Measurements from ENCODE around the gene MEMO1.
"Not testable (repeated sequence)": the region's sequence is repeated elsewhere in the genome, so short reads cannot be mapped to it uniquely, and the experiment has no call there.

MEMO1 gene

DNA sequence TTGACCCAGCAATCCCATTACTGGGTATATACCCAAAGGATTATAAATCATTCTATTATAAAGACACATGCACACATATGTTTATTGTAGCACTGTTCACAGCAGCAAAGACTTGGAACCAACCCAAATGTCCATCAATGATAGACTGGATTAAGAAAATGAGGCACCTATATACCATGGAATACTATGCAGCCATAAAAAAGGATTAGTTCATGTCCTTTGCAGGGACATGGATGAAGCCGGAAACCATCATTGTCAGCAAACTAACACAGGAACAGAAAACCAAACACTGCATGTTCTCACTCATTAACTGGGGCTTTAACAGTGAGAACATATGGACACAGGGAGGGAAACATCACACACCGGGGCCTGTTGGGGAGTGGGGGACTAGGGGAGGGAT, 110.7 kb downstream of the MEMO1 start:
- DNase-seq: not testable (repeated sequence)

DNA sequence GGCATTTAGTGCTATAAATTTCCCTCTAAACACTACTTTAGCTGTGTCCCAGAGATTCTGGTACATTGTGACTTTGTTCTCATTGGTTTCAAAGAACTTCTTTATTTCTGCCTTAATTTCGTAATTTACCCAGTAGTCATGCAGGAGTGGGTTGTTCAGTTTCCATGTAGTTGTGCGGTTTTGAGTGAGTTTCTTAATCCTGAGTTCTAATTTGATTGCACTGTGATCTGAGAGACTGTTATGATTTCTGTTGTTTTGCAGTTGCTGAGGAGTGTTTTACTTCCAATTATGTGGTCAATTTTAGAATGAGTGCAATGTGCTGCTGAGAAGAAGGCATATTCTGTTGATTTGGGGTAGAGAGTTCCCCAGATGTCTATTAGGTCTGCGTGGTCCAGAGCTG, 112.5 kb downstream of the MEMO1 start:
- not testable (repeated sequence) for DNase-seq

DNA sequence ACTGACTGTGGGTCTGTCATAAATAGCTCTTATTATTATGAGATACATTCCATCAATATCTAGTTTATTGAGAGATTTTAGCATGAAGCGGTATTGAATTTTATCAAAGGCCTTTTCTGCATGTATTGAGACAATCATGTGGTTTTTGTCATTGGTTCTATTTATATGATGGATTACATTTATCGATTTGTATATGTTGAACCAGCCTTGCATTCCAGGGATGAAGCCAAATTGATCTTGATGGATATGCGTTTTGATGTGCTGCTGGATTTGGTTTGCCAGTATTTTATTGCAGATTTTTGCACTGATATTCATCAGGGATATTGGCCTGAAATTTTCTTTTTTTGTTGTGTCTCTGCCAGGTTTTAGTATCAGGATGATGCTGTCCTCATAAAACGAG, 113.5 kb downstream of the MEMO1 start:
- DNase-seq: not testable (repeated sequence)

DNA sequence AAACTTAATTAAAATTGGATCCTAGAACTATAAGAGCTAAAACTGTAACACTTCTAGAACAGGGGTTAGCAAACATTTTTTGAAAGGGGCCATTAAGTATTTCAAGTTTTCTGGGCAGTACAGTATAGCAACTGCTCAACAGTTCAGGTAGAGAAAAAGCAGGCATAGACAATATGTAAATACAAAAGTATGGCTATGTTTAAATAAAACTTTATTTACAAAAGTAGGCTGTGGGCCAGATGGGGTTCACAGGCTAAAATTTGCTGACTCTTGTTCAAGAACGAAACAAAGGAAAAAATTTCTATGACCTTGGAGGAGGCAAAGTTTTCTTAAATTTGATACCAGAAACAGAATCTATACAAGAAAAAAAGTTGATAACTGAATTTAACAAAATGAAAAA, 114.5 kb downstream of the MEMO1 start:
- no peak for DNase-seq

DNA sequence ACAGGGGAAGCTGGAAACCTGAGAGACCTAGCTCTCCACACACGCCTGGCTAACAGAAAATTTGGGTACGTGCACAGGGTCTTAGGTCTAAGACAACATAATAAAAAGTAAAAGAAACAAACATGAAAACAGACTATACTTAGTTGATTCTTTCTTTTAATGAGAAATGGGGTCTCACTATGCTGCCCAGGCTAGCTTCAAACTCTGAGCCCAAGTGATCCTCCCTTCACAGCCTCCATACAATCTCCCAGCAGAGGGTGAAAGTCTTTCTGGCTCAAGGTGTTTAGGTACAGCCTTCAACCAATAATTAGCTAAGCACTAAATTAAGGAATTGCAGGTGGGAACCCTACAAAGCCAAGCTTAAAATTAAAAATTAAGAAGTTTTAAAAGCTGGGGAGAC, 116.2 kb downstream of the MEMO1 start:
- no peak for DNase-seq

DNA sequence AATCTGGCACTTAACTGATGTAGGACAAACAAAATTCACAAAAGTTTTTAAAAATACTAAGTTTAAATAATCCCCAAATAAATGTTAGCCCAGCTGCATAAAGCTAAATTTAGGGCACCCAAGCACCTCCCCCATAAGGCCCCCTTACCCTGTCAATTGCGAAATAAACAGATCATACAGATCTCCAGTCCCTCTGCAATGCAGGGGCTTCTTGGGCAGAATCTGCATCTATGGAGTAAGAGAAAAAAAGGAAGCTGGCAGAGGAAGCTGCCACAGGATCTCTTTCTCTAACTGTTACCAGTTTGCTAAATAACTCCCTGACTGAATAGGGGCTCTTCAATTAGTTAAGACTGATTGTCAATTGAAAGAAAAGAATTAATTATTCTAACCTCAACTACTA, 117.7 kb downstream of the MEMO1 start:
- DNase-seq: no peak

DNA sequence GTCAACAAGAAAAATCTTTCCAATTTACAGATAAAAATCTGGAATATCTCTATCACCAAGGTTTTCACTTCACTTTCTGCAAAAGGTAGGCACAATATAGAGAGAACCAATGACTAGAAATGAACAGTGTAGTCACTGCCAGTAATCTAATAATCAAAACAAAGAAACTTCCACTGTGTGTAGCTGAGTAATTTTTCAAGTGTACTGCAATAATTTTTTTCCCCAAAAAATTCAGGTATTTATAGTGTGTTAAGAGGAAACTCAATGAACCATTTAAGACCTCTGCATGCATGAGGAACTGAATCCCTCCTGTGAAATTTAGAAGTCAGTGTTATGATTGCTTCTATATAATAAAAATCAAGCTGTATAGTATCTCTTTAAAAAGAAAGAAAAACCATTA, 121.8 kb downstream of the MEMO1 start:
- no peak for DNase-seq

DNA sequence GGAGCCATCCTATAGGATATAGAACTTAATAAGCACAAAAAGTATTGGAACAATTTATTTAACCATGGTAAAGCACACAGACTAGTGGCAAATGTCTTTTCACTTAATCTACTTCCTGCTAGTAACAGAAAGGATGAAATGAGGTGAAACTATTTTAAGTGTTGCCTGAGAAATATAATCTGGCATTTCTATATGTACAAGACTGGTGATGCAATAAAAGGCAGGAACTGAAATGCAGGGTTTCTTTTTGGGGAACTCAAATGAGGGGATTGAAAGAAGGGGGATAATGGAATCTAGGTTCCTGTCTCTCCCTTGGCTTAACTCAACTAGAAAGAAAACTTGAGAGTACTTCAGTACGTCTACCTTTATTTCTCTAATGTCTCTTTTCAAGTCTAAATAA, 122.3 kb downstream of the MEMO1 start:
- no peak for DNase-seq

DNA sequence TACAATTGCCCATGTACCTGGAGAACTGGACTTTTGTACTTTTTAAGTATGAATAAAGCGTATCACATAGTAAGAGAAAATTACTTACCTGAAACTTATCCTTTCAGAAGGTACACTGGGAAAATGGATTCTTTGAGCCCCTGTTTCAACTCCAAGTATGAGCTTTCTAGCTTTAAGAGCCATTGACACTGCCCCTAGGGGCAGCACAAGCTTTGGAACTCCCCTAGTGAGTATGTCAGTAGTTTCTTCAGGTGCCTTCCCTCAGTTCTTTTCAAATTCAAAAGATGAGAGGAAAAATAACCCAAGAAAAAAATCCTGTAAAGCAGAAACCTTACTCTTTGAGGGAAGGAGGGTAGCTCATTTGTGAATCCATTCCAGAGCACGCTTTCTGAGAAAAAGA, 124.1 kb downstream of the MEMO1 start:
- DNase-seq: no peak

DNA sequence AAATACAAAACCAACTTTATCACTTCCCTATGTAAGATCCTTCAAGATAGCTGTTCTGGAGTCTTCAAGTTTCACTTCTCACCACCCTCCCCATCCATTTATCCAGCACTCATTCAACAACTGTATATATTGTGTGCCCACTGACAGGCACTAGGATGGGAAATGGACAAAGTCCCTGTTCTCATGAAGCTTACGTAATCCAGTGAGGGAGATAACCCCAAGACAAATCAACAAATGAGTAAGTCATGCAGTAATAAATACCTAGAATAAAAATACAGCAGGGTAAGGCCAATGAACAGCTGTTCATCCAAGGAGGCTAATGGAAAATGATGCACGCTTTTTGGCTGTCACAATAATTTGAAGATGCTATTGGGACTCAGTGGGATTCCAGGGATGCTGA, 133.8 kb downstream of the MEMO1 start:
- no peak for DNase-seq

DNA sequence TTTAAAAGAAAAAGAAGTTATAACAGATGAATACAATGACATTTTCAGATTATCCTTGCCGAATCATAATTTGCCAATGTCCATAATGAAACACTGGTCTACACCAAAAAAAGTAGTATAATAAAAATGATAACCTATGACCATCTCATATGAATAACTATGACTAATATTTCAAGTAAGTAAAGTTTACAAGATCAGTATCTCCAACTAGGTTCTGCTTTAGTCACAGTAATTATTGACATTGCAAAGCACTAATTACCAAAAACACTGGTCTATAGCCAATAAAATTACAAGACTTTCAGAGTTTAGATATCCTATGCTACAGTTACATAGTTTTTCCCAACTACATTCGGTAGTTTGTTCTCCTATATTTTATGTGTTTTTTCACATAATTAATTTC, 136.7 kb downstream of the MEMO1 start:
- no peak for DNase-seq

DNA sequence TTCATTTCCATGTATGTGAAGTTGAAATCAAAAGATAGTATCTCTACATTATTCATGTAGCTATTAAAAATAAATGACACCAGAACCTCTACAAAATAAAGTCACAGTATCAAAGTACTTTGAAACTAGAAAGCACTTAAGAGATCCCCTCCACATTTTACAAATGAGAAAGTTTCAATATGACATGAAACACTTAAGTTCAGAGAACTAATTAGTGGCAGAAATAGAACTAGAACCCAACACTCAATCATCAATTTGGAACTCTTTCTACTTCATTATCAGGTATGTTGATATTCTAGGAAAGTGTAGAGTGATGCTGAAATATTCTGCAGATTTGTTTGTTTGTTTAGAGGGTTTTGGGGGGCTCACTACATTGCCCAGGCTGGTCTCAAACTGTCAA, 145.6 kb downstream of the MEMO1 start:
- DNase-seq: no peak

DNA sequence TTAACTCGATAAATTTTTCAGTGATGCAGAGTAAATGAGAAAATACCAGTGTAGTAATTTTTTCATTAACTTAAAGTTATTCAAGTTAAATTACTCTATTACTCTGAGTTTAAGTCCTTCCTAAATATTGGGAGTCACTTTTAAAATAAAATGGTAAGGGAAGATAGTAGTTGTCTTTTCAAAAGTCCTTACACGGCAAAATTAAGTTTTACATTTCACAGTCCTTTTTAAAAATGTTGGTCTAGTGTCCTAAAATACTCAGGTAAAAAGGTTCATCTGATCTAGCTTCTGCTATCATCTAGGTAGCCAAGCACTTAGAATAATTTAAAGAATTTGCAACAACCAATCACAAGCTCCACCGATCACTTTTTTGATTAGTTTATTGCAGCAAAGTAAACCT, 146.9 kb downstream of the MEMO1 start:
- no peak for DNase-seq

DNA sequence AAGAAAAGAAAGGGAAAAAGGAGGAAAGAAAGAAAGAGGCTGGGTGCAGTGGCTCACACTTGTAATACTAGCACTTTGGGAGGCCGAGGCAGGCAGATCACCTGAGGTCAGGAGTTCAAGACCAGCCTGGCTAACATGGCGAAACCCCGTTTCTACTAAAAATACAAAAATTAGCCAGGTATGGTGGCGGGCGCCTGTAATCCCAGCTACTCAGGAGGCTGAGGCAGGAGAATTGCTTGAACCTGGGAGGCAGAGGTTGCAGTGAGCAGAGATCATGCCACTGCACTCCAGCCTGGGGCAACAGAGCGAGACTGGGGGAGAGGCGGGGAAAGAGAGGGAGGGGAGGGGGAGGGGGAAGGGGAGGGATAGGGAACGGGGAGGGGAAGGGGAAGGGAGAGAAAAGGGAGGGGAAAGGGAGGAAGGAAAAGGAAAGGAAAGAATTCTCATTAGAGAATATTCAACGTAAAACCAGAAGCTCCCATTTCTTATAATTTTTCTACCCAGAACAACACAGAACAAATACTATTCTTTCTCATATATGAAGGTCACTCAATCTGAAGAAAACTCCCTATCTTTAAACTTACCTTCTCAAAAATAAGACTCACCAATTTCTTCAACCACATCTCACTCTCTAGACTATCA, 147.7 kb downstream of the MEMO1 start:
- not testable (repeated sequence) for DNase-seq

DNA sequence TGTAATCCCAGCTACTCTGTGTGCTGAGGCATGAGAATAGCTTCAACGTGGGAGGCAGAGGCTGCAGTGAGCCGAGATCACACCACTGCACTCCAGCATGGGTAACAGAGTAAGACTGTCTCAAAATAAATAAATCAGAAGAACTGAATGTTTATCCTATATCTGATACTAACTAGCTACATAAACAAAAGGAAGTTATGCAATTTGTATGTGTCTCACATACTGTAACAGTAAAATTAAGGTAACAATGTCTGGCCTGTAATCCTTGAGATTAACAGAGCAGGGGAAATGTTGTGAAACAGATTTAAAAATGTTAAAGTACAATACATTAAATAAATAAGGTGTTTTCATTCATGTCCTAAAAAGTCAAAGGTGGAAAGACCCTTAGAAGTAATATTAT, 150.8 kb downstream of the MEMO1 start:
- DNase-seq: no peak

DNA sequence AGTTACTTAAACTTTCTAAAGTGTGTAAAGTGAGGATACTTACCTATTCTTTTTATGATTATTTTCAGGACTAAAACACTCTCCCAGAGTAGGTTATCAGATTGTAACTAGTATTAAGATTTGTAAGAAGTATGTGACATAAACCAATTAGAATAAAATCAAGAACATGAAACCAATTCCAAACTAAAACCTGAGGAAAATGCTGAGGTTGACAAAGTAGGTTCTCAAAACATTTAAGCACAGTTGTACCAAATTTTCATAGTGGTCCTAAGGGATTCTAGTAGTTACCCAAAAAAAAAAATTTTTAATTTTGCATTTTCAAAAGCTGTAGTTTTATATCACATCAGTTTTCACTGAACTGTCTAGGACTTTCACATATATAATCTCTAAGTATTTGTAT, 157.3 kb downstream of the MEMO1 start:
- no peak for DNase-seq

DNA sequence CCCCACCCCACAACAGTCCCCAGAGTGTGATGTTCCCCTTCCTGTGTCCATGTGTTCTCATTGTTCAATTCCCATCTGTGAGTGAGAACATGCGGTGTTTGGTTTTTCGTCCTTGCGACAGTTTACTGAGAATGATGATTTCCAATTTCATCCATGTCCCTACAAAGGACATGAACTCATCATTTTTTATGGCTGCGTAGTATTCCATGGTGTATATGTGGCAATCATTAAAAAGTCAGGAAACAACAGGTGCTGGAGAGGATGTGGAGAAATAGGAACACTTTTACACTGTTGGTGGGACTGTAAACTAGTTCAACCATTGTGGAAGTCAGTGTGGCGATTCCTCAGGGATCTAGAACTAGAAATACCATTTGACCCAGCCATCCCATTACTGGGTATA, 168.7 kb downstream of the MEMO1 start:
- DNase-seq: not testable (repeated sequence)

DNA sequence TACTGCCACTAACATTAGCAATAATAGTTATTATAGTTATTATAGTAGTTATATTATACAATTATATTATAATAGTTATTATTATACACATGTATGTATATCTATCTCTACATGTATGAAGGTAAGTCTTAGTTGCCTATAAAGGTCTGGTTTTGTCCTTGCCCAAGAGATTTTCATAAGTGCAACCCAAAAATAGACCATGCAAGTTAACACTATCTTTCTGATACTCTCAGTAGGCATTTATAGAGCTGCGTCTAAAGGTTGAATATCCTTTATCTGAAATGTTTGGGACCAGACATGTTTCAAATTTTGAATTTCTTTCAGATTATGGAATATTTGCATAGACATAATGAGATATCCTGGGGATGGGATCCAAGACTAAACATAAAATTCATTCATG, 175.4 kb downstream of the MEMO1 start:
- no peak for DNase-seq

DNA sequence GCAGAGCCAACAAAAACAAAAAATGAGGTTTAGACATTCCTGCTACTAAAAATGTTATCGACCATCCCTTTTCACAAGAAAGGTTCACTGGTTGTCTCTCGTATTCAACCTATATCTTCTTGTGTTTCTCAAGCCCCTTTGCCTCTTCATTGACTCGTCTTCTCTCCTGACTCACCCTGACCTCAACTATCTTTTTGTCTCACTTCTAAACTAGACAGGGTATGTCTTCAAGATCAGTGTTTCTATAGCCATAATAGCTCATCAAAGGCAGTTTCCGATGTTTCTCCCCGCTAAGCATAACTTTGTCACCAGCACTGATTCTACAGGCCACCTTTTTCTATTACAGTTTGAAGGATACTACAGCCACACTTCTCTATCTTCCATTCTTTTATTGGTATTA, 178.4 kb downstream of the MEMO1 start:
- no peak for DNase-seq

DNA sequence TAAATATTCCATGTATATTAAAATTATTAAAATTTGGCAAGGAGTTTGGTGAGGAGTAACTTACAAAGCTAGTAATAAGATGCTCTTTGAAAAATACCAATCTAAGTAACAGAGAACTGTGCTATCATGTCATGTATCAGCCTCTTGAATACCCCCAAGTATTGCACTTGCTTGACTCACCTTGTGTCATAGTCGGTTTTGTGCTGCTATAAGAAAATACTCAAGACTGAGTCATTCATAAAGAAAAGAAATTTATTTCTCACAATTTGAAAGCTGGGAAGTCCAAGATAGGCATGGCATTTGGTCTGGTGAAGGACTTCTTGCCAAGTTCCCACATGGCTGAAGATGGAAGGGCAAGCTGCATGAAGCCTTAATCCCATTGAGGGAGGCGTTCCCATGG, 179.2 kb downstream of the MEMO1 start:
- no peak for DNase-seq

DNA sequence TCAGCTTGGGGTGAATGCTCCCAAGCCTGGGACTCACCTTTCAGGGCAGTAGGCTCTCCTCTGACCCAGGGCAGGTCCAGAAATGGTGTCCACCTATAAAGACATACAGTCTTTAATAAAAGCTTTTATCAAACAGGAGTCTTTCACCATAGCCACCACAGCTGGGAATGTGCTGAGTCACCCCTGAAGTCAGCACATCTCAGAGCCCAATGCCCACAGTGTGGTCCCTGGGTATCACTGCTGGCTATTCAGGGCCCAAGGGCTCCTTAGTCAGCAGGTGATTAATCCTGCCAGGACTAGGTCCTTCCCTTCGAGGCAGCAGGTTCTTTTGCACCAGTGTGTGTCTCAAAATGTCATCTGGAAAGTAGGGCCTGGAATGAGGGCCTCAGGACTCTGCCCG, 181.9 kb downstream of the MEMO1 start:
- no peak for DNase-seq

DNA sequence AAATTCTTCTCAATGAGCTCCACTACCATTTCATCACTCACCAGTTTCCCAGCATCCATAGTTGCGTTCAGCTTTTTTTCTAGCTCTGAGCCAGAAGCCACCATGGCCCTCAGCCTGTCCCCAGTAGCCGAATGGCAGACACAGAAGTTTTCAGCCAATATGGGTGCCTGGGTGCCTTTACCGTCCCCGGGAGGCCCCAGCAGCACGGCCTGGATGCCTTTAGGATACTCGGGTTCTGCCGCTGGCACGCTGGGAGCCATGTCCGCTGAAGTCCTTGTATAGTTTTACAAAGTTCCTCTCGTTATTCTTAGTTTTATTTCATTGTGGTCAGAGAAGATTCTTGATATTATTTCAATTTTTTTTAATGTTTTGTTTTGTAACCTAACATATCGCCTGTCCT, 187.2 kb downstream of the MEMO1 start:
- DNase-seq: no peak

DNA sequence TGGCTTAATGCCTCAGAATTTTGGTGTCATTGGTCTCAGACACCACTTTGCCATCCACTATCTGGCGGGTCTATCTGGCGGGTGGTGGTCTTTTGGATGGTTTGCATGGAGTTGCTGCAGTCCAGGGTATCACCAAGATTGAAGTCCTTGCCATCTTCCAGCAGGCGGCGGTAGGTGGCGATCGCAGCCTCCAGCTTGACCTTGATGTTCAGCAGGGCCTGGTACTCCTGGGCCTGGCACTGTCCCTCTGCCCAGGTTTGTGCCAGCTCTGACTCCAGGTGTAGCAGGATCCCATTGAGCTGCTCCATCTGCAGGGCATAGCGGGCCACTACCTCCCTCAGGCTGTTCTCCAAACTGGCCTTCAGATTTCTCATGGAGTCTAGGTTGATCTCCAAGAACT, 188.2 kb downstream of the MEMO1 start:
- no peak for DNase-seq

Data from NCI-H1930 (cell line).